ENCODE results near the gene ADGRL2.

DNA sequence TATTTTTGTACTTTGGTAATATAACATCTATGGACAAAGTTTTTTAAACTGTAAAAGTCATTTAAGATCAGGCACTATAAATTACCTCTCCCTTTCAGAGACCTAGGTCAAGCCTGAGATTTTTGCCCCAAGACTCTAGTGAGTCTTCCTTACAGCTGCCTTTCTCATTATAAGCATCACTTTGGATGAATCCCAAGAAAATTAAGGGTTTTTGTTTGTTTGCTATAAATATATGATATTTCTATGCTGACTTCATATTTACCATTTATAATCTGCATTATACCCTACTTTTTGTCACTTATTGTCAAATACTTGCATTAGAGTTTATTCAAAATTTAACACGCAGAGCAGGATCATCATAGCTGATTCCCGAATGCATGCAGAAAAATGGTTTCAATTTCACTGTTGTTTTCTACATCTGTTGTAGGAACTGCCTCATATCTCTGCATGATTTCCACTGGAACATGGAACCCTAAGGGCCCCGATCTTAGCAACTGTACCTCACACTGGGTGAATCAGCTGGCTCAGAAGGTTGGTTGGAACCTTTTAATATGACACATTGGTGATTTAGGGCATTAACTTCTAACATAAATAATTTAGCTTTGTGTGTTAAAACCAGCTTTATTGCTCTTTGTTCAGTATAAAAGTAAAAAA lies 150.0 kb downstream of the ADGRL2 start:
- no peak for TF ChIP-seq EZH2phosphoT487 (IDR thresholded peaks at IDR 0.05; ENCODE audit: borderline replicate concordance, low read length)
- no peak for TF ChIP-seq CTCF (conservative IDR thresholded peaks at IDR 0.05; ENCODE audit: low read depth, low read length)
- TF ChIP-seq EZH2 (IDR thresholded peaks at IDR 0.05; ENCODE audit: low read length, unreplicated experiment): no peak

All from PC-3 (cell line).